ENCODE data around the gene CELF5.
"Not testable (repeated sequence)": the region's sequence is repeated elsewhere in the genome, so short reads cannot be mapped to it uniquely, and the experiment has no call there.

Gene CELF5

GRCh38 chr19:3295581-3295980 lies 71.1 kb downstream of the CELF5 start:
- DNase-seq: no peak

GRCh38 chr19:3296034-3296433 lies 71.6 kb downstream of the CELF5 start:
- no peak for DNase-seq

- DNase-seq: no peak
Observed at GRCh38 chr19:3296446-3296845, 72.0 kb downstream of the CELF5 start.

- DNase-seq: no peak
Observed at GRCh38 chr19:3298853-3299449, 74.5 kb downstream of the CELF5 start.

GRCh38 chr19:3300566-3300965 lies 76.1 kb downstream of the CELF5 start:
- not testable (repeated sequence) for DNase-seq

GRCh38 chr19:3302755-3303154 lies 78.3 kb downstream of the CELF5 start:
- DNase-seq: peak in 1 of 2 experiments; percentile 51

GRCh38 chr19:3304871-3305423 lies 80.5 kb downstream of the CELF5 start:
- peak; percentile 70 to 84 for DNase-seq

- DNase-seq: no peak
Observed at GRCh38 chr19:3309724-3310123, 85.3 kb downstream of the CELF5 start.

GRCh38 chr19:3310280-3310679 lies 85.8 kb downstream of the CELF5 start:
- no peak for DNase-seq

GRCh38 chr19:3310711-3311110 lies 86.2 kb downstream of the CELF5 start:
- DNase-seq: no peak

- no peak for DNase-seq
Observed at GRCh38 chr19:3313199-3313575, 88.7 kb downstream of the CELF5 start.

- DNase-seq: no peak
Observed at GRCh38 chr19:3314962-3315675, 90.7 kb downstream of the CELF5 start.

- DNase-seq: no peak
Observed at GRCh38 chr19:3315676-3315973, 91.2 kb downstream of the CELF5 start.

- no peak for DNase-seq
Observed at GRCh38 chr19:3316132-3316648, 91.7 kb downstream of the CELF5 start.

- DNase-seq: no peak
Observed at GRCh38 chr19:3316659-3317207, 92.3 kb downstream of the CELF5 start.

- DNase-seq: no peak
Observed at GRCh38 chr19:3319643-3320353, 95.3 kb downstream of the CELF5 start.

GRCh38 chr19:3320354-3320670 lies 95.9 kb downstream of the CELF5 start:
- DNase-seq: no peak

GRCh38 chr19:3320853-3321252 lies 96.4 kb downstream of the CELF5 start:
- DNase-seq: no peak

GRCh38 chr19:3321696-3322095 lies 97.2 kb downstream of the CELF5 start:
- DNase-seq: no peak

GRCh38 chr19:3322199-3322978 lies 97.9 kb downstream of the CELF5 start:
- DNase-seq: no peak

GRCh38 chr19:3323026-3323425 lies 98.6 kb downstream of the CELF5 start:
- DNase-seq: no peak

GRCh38 chr19:3323658-3324057 lies 99.2 kb downstream of the CELF5 start:
- no peak for DNase-seq

GRCh38 chr19:3324405-3324856 lies 100.0 kb downstream of the CELF5 start:
- DNase-seq: peak; percentile 31 to 49

Data from NCI-H524 (cell line).